A673 (cell line): ENCODE measurements around the gene CTTN. TPM values are rescaled to one million over a fixed set of nuclear protein-coding genes. Genes with fewer than 3 reads are reported as not detected.

Source experiments
- BruUV-seq: library from RNA; stranded (reverse); fragments of 400-500 nt; replicated peaks from 2 replicates; lab custom pipeline; 2021; lab: Mats Ljungman, UMichigan
- CTCF ChIA-PET: fragments of 300-600 bp; sonication (Branson Sonifier 250); formaldehyde crosslinking; loops from one replicate; lab custom pipeline; 2022; ENCODE audit warnings: antibody characterized with exemption; lab: Charles Lee
- POLR2A ChIA-PET: fragments of 300-600 bp; sonication (Branson Sonifier 250); formaldehyde crosslinking; loops from one replicate; lab custom pipeline; 2022; ENCODE audit warnings: antibody characterized with exemption; ENCODE audit not compliant: low non-redundant PET; lab: Charles Lee
- DNase-seq: peaks from one replicate; pipeline ENCODE4 v3.0.0-alpha.2; 2015; ENCODE audit warnings: low spot score
- H3K27ac ChIP-seq: fragments of 200-600 bp; sonication (generic); 2 replicates; pipeline ENCODE4 v1.5.1; 2016; ENCODE audit warnings: mixed run types, low read depth, mild to moderate bottlenecking, mixed read lengths, antibody characterized with exemption, low read length; ENCODE audit not compliant: poor library complexity, severe bottlenecking
- H3K27me3 ChIP-seq: fragments of 200-600 bp; sonication (generic); replicated peaks from 2 replicates; pipeline ENCODE4 v1.6.1; 2017; ENCODE audit warnings: mixed run types, low read depth, mild to moderate bottlenecking, mixed read lengths, antibody characterized with exemption, low read length; ENCODE audit not compliant: insufficient read depth, poor library complexity
- H3K36me3 ChIP-seq: fragments of 200-600 bp; sonication (generic); 2 replicates; pipeline ENCODE4 v1.6.1; 2016; ENCODE audit warnings: mixed run types, mild to moderate bottlenecking, mixed read lengths, antibody characterized with exemption, low read length; ENCODE audit not compliant: insufficient read depth, poor library complexity, severe bottlenecking
- H3K4me1 ChIP-seq: fragments of 200-600 bp; sonication (generic); 2 replicates; pipeline ENCODE4 v1.6.1; 2017; ENCODE audit warnings: mixed run types, mild to moderate bottlenecking, mixed read lengths, antibody characterized with exemption, low read length; ENCODE audit not compliant: insufficient read depth, poor library complexity, severe bottlenecking
- H3K4me3 ChIP-seq: fragments of 200-600 bp; sonication (generic); 2 replicates; pipeline ENCODE4 v1.5.1; 2016; ENCODE audit warnings: low read depth, mixed run types, mild to moderate bottlenecking, mixed read lengths, low read length; ENCODE audit not compliant: poor library complexity, severe bottlenecking
- H3K9me3 ChIP-seq: fragments of 200-600 bp; sonication (generic); 2 replicates; pipeline ENCODE4 v1.6.1; 2016; ENCODE audit warnings: mixed run types, low read depth, mild to moderate bottlenecking, mixed read lengths, antibody characterized with exemption, low read length; ENCODE audit not compliant: poor library complexity, severe bottlenecking
- CTCF ChIP-seq: fragments of 300-800, 200-600 bp; sonication (generic); conservative IDR thresholded peaks from 2 replicates; pipeline ENCODE4 v1.5.1; 2017; ENCODE audit warnings: low read depth, mild to moderate bottlenecking, antibody characterized with exemption, low read length, moderate library complexity, mixed read lengths
- EZH2 ChIP-seq: fragments of 200-600 bp; sonication (generic); IDR thresholded peaks from 2 replicates; pipeline ENCODE4 v1.6.1; 2017; ENCODE audit warnings: borderline replicate concordance, low read depth, mild to moderate bottlenecking, mixed read lengths, antibody characterized with exemption, low read length; ENCODE audit not compliant: poor library complexity, severe bottlenecking
- intact Hi-C: fragments of 100-400 bp; cut with micrococcal nuclease; formaldehyde crosslinking; loops from one replicate; pipeline ENCODE4 v1.10.0; 2022; ENCODE audit not compliant: unreplicated experiment
- total RNA-seq: library from RNA; stranded (reverse); gene quantifications from 2 replicates; pipeline ENCODE4 v1.2.3, GENCODE V29; 2021

CTTN gene
- total RNA-seq, 1 experiment from 2014 or later, result 247 TPM

GRCh38 chr11:70456921-70457532, 58.7 kb downstream of the CTTN start:
- Histone ChIP-seq H3K36me3 (no peaks in the 10 kb centered on the region), H3K27ac (no peak overlapping the region), H3K9me3 (no peaks in the 10 kb centered on the region), H3K4me3 (no peak overlapping the region), H3K4me1 (no peaks in the 10 kb centered on the region), H3K27me3 (no peaks in the 10 kb centered on the region)
- intact Hi-C loops, result no loop called here
- peak; percentile 19 for DNase-seq
- no TSS peak for BruUV-seq
- TF ChIP-seq CTCF (no peak), EZH2 (no peak)
- POLR2A ChIA-PET, result no interaction called here
- CTCF ChIA-PET, result no interaction called here

DNA sequence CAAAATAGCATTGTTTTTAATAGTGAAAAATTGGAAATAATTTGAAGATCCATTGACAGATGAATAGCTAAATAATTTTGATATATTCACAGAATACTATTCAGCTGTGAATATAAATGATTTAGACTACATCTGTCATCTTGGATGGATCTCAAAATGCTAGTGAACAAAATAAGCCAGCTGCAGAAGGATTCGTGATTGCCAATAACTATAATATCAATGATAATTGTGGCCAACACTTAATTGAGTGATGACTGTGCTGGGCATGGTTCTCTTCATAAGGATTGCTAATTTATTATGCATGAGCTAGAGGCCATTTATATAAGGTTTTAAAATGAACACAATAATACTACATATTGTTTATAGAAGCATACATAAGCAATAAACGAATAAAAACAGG, 60.4 kb downstream of the CTTN start:
- H3K4me1 ChIP-seq, result no peaks in the 10 kb centered on the region
- POLR2A ChIA-PET, result no interaction called here
- H3K4me3 ChIP-seq, result no peak overlapping the region
- BruUV-seq, result no TSS peak
- H3K9me3 ChIP-seq, result no peaks in the 10 kb centered on the region
- H3K36me3 ChIP-seq, result no peaks in the 10 kb centered on the region
- H3K27ac ChIP-seq, result no peak overlapping the region
- intact Hi-C loops, result no loop called here
- CTCF ChIA-PET, result no interaction called here
- DNase-seq, result no peak
- TF ChIP-seq CTCF, result no peak
- no peak for TF ChIP-seq EZH2
- H3K27me3 ChIP-seq, result no peaks in the 10 kb centered on the region

DNA sequence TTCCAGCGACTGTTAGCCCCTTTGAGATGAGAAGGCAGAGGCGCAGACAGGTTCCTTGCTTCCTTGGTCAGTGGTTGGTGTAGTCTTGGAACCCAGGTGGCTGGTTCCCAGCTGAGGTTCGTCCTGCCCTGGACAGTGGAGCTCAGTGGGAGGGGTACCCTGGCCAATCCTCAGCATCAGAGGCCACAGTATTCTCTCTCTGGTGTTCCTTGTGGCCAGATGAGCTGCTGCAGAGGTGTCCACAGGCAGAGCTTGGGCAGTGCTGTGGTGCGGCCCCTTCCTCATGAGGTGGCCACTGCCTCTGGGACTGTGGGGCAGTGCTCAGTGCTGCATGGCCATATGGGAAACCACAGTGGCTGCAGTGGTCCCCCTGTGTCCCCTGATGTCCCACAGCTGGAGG, 61.8 kb downstream of the CTTN start:
- Histone ChIP-seq H3K4me1 (no peaks in the 10 kb centered on the region), H3K4me3 (no peak overlapping the region), H3K27ac (no peak overlapping the region), H3K9me3 (no peaks in the 10 kb centered on the region), H3K27me3 (no peaks in the 10 kb centered on the region), H3K36me3 (no peaks in the 10 kb centered on the region)
- no peak for TF ChIP-seq EZH2
- no peak for TF ChIP-seq CTCF
- intact Hi-C loops, result no loop called here
- CTCF ChIA-PET, result no interaction called here
- POLR2A ChIA-PET, result no interaction called here
- BruUV-seq, result no TSS peak
- DNase-seq, result no peak
